ENCODE measurements around the gene SRPX2. TPM values are rescaled to one million over a fixed set of nuclear protein-coding genes. Genes with fewer than 3 reads are reported as not detected.

Gene SRPX2
- 10 to 100 TPM in 11 of 12 donors, not detected in 1; 12.2 to 41.8 (median 27.3) TPM for polyA plus RNA-seq (ENCODE audit: insufficient read length in 12 of 12)
- long read RNA-seq, donor 1, full-length matches to known transcripts: 1 of 6 reads
- long read RNA-seq, donor 1, partial matches to known transcripts: 5 of 6 reads
- long read RNA-seq, donor 1, other reads (novel, unspliced or antisense): 0 of 6 reads
- long read RNA-seq, donor 2, full-length matches to known transcripts: 4 of 14 reads
- long read RNA-seq, donor 2, partial matches to known transcripts: 10 of 14 reads
- long read RNA-seq, donor 2, other reads (novel, unspliced or antisense): 0 of 14 reads
- long read RNA-seq, donor 3, full-length matches to known transcripts: 4 of 4 reads
- long read RNA-seq, donor 3, partial matches to known transcripts: 0 of 4 reads
- long read RNA-seq, donor 3, other reads (novel, unspliced or antisense): 0 of 4 reads
- long read RNA-seq, donor 4, full-length matches to known transcripts: 1 of 1 reads
- long read RNA-seq, donor 4, partial matches to known transcripts: 0 of 1 reads
- long read RNA-seq, donor 4, other reads (novel, unspliced or antisense): 0 of 1 reads
- long read RNA-seq, donor 5, full-length matches to known transcripts: 8 of 8 reads
- long read RNA-seq, donor 5, partial matches to known transcripts: 0 of 8 reads
- long read RNA-seq, donor 5, other reads (novel, unspliced or antisense): 0 of 8 reads
- long read RNA-seq, donor 6, full-length matches to known transcripts: 4 of 4 reads
- long read RNA-seq, donor 6, partial matches to known transcripts: 0 of 4 reads
- long read RNA-seq, donor 6, other reads (novel, unspliced or antisense): 0 of 4 reads
- long read RNA-seq, donor 7, full-length matches to known transcripts: 6 of 6 reads
- long read RNA-seq, donor 7, partial matches to known transcripts: 0 of 6 reads
- long read RNA-seq, donor 7, other reads (novel, unspliced or antisense): 0 of 6 reads
- long read RNA-seq, donor 8, full-length matches to known transcripts: 5 of 5 reads
- long read RNA-seq, donor 8, partial matches to known transcripts: 0 of 5 reads
- long read RNA-seq, donor 8, other reads (novel, unspliced or antisense): 0 of 5 reads
- long read RNA-seq, donor 9, full-length matches to known transcripts: 4 of 4 reads
- long read RNA-seq, donor 9, partial matches to known transcripts: 0 of 4 reads
- long read RNA-seq, donor 9, other reads (novel, unspliced or antisense): 0 of 4 reads
- long read RNA-seq, donor 10, full-length matches to known transcripts: 3 of 3 reads
- long read RNA-seq, donor 10, partial matches to known transcripts: 0 of 3 reads
- long read RNA-seq, donor 10, other reads (novel, unspliced or antisense): 0 of 3 reads
- long read RNA-seq, donor 11, full-length matches to known transcripts: 12 of 12 reads
- long read RNA-seq, donor 11, partial matches to known transcripts: 0 of 12 reads
- long read RNA-seq, donor 11, other reads (novel, unspliced or antisense): 0 of 12 reads

GRCh38 chrX:100643956-100644860 is at the start of gene SRPX2:
Gene SRPX2 (plus strand): TSS chrX:100644199. CDS start chrX:100646323, 2,124 bp downstream.
- DNase-seq: peak; percentile 62

GRCh38 chrX:100596601-100597000 is 47.4 kb upstream of the SRPX2 start:
- DNase-seq: no peak

GRCh38 chrX:100599456-100599855 is 44.5 kb upstream of the SRPX2 start:
- no peak for DNase-seq

GRCh38 chrX:100600340-100600739 is 43.7 kb upstream of the SRPX2 start:
- no peak for DNase-seq

- no peak for DNase-seq
These were observed 43.2 kb upstream of the SRPX2 start for GRCh38 chrX:100600758-100601157.

- no peak for DNase-seq
These were observed 37.2 kb upstream of the SRPX2 start for GRCh38 chrX:100606753-100607152.

GRCh38 chrX:100609591-100609990 is 34.4 kb upstream of the SRPX2 start:
- no peak for DNase-seq

- no peak for DNase-seq
These were observed 32.0 kb upstream of the SRPX2 start for GRCh38 chrX:100611951-100612350.

- DNase-seq: peak; percentile 45
These were observed 29.0 kb upstream of the SRPX2 start for GRCh38 chrX:100615005-100615404.

DNA sequence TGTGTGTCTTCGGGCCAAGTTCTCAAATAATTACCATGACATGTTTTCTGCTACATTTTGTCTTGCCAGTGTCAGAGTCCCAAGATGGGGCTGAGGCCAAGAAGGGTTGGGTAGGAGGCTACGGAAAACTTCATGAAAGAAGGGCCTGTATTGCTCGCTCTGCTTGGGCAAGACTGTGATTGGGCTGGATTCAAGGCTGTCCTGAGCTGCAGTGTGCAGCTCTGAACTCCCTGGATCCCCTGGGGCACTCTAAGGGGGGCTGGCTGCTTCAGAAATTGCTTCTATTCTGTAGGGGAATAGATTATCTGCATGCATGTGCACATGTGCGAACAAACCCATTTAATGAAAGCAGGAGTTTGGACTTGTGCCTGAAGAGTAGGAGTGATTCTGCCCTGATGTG is 21.0 kb upstream of the SRPX2 start:
- no peak for DNase-seq

DNA sequence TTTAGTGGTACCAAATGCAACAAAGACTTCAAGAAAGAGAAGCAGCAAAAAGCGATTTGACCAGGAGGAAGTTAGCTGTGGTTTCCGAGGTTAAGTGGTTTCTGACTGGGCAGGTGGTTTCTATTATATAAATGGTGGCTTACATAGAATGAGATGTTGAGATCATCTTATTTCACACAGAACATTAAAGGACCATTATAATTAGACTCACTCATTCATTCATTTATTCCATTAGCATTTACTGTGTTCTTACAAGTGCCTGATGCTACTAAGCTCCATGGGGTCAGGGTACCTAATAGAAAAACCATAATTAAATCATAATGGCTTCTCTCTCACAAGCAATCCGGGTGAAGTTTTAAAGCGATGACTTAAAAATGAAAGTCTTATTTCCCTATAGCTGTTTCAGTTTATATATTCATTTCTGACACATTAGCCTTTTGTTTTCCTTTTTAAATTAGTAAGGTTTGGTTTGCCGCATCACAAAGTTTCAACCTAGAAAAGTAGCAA is 18.0 kb upstream of the SRPX2 start:
- DNase-seq: no peak

- no peak for DNase-seq
These were observed 9.0 kb upstream of the SRPX2 start for GRCh38 chrX:100635040-100635439.

GRCh38 chrX:100635989-100636320 is 8.0 kb upstream of the SRPX2 start:
- DNase-seq: no peak

- DNase-seq: peak; percentile 87
These were observed 7.5 kb upstream of the SRPX2 start, which contains the start of gene TSPAN6 for GRCh38 chrX:100636321-100636991. Gene TSPAN6 (minus strand): TSS chrX:100636806. CDS start chrX:100636694, 112 bp downstream.

DNA sequence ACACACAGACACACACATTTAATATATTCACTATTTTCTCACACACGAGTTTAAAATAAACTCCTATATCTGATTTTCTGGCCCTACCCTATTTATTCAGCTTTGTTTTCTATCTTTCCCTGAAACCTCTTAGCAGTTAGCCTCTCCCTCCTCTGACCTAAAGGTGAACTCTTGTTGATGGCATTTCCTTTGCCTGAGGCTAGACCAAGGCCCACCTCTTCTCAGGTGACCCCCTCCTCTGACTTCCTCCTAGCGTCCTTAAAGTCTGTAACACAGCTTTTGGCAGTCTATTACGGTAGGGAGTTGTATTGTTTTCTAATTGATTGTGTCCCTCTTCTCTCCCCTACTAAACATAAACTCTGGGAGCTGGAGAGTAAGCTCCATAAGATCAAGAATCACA is 1.7 kb upstream of the SRPX2 start:
- no peak for DNase-seq

DNA sequence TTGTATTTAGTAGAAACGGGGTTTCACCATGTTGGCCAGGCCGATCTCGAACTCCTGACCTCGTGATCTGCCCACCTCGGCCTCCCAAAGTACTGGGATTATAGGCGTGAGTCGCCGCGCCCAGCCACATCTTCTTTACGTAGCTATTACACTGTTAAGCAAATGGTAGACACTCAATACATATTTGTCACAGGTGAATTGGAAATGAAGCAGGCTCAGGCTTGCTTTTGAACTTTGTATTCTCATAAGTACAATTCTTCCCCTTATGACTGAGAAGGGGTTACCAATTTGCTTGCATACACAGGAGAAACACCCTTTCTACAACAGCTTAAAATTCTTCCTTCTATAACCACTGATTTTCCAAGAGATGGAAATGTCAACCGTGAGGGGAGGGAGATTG is 787 bp upstream of the SRPX2 start:
- no peak for DNase-seq

DNA sequence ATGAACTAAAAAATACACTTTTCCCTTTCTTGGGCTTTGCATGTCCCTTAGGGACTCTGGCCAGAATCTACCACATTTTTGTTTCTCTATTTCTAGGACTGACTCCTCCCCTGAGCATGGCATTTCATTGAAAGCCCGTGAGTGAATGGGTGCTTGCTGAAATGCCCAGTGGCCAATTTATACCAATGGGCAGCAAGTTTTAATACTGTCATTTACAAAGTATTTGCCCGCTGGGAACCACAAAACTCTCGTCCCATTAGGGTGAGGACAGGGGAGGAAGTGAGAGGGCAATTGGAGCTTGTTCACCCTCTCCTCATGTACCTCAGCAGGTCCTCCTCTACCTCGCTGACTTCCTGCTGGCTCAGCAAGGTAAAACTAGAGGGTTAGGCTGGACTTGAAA is 1.1 kb downstream of the SRPX2 start:
- no peak for DNase-seq

DNA sequence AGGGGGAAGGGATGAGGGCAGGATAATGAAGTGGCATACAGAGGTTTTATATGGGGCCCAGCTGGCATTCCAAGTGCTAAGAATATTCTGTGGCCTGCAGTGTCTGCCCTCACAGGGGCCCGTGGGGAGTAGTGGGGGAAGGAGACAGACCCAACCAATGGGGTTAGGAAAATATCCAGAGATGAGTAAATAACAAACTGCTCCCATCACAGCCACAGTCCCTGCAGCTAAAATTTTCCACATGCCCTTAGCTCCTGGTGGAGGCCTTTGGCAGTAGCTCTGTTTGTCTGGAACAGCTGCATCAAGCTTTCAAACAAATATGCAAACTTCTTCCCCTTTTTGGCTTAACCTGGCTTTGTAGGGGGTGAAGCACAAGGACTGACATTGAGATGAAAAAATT is 3.1 kb downstream of the SRPX2 start:
- DNase-seq: no peak

GRCh38 chrX:100647739-100648138 is 3.7 kb downstream of the SRPX2 start:
- DNase-seq: no peak

Data from muscle of arm (tissue), 14 donors.